Measurements from ENCODE around the gene TP63. TPM values are rescaled to one million over a fixed set of nuclear protein-coding genes. Genes with fewer than 3 reads are reported as not detected.

Gene TP63
- total RNA-seq, 4 donors from 2014 or later, result not detected

DNA sequence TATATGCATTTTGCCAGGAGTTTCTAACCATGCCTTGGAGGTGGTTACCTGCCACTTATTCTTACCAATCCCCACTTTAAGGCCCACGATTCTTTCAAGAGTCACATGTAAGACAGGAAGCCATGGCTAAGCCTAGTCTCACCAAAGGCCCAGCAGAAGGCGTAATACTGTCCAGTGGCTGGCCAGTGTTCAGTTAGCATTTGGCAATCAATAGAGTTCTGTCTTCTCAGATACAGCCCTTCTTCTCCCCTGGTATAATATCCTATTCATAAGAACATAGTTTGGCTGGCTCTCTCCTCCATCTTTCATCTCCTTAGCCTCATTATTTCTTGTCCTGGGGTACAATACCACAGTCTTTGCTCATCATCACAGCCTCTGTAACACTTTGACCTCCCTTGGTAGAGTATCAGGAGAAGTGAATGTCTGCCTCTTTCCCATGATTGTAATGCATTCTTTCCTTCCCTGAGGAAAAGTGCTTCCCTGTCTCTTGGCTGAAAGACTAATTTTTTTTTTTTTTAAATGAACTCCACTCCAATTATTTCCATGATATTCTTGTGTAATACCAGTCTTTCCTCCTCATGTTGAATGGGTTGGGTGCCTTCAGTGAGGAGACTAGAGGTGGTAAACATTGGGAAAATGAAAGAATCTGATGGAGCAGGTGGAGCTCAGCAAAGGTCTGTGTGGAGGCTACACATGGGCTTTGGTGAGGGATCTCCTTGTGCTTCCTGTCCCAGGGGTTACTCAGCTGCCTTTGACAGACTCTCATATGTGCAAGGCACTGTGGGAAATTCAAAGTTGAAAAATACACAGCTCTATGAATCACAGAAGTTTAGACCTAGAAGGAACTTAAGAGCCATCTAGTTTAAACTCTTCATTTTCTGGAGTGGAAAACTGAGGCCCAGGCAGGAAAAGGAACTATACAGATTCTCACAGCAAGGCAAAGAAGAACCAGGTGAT is 271.3 kb downstream of the TP63 start:
- no peak for DNase-seq
- H3K4me1 ChIP-seq, result peaks cover 0 to 27% (median 4%) of the 10 kb centered on the region in 4 donors
- H3K36me3 ChIP-seq, result no peaks in the 10 kb centered on the region
- H3K4me3 ChIP-seq, result no peak overlapping the region
- no peaks in the 10 kb centered on the region for H3K9me3 ChIP-seq
- H3K27ac ChIP-seq, result peak overlapping the region in 2 of 4 donors; percentile 54 to 68
- in situ Hi-C loops (cut with MboI; ENCODE audit: low pct_ligation_motif_present in 1 of 4, low pct_unique_long_range_greater_than_20kb in 1 of 4, low sequenced_read_pairs in 3 of 4), result no loop called here
- WGBS, 2 donors (ENCODE audit: low coverage in 1 of 2), result 78 to 94% methylated on average over 2 of the region's 2 CpGs
- no peaks in the 10 kb centered on the region for H3K27me3 ChIP-seq
- no peak for TF ChIP-seq EP300 (IDR thresholded peaks at IDR 0.05; ENCODE audit: low read depth)
- TF ChIP-seq, protein P1, sequence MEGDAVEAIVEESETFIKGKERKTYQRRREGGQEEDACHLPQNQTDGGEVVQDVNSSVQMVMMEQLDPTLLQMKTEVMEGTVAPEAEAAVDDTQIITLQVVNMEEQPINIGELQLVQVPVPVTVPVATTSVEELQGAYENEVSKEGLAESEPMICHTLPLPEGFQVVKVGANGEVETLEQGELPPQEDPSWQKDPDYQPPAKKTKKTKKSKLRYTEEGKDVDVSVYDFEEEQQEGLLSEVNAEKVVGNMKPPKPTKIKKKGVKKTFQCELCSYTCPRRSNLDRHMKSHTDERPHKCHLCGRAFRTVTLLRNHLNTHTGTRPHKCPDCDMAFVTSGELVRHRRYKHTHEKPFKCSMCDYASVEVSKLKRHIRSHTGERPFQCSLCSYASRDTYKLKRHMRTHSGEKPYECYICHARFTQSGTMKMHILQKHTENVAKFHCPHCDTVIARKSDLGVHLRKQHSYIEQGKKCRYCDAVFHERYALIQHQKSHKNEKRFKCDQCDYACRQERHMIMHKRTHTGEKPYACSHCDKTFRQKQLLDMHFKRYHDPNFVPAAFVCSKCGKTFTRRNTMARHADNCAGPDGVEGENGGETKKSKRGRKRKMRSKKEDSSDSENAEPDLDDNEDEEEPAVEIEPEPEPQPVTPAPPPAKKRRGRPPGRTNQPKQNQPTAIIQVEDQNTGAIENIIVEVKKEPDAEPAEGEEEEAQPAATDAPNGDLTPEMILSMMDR (IDR thresholded peaks at IDR 0.05), result no peak
- no peak for TF ChIP-seq POLR2AphosphoS5 (IDR thresholded peaks at IDR 0.05)
- no peak for TF ChIP-seq POLR2A (IDR thresholded peaks at IDR 0.05)
- intact Hi-C loops (cut with DNase I; ENCODE audit: low total_unique reads), result no loop called here

DNA sequence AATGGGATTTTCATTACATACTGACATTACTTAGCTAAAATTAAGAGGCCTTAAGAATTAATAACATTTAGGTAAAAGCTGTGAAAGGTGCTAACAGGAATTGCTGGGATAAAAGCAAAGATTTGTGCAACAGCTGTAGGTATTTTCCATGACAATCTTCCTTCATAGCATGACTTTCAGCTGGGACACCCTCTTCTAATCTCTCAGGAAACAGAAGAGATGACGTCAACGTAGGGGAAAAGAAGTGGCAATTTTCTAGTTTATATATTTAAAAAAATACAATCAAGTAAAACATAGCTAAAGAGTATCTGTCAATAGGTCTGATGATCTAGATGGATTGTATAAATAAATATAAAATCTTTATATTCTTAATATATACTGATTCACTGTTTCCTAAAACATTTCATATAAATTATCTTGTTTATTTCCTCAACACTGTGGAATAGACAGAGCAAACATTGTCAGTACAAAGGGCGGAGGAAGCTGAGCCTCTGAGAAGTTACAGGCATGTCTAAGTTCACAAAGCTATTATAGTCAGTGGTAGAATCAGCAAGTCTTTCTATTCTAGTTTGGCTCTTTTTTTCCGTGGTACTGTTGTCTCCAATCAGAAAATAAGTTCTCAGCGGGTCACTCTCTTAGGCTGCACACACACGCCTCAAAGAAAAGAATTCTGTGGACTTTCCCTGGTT is 272.5 kb downstream of the TP63 start:
- Histone ChIP-seq H3K36me3 (no peaks in the 10 kb centered on the region), H3K27me3 (no peaks in the 10 kb centered on the region), H3K9me3 (no peaks in the 10 kb centered on the region), H3K27ac (peak overlapping the region; percentile 2 to 68 (median 58)), H3K4me1 (peaks cover 0 to 27% (median 4%) of the 10 kb centered on the region in 4 donors), H3K4me3 (no peak overlapping the region)
- peak; percentile 26 for DNase-seq
- TF ChIP-seq EP300 (IDR thresholded peaks at IDR 0.05; ENCODE audit: low read depth) (no peak), POLR2AphosphoS5 (IDR thresholded peaks at IDR 0.05) (no peak), POLR2A (IDR thresholded peaks at IDR 0.05) (no peak)
- TF ChIP-seq, protein P1 (IDR thresholded peaks at IDR 0.05), result no peak
- intact Hi-C loops (cut with DNase I; ENCODE audit: low total_unique reads) (no loop called here), in situ Hi-C loops (cut with MboI; ENCODE audit: low pct_ligation_motif_present in 1 of 4, low pct_unique_long_range_greater_than_20kb in 1 of 4, low sequenced_read_pairs in 3 of 4) (no loop called here)
- WGBS, 2 donors (ENCODE audit: low coverage in 1 of 2), result 34 to 52% methylated on average over 6 of the region's 6 CpGs

DNA sequence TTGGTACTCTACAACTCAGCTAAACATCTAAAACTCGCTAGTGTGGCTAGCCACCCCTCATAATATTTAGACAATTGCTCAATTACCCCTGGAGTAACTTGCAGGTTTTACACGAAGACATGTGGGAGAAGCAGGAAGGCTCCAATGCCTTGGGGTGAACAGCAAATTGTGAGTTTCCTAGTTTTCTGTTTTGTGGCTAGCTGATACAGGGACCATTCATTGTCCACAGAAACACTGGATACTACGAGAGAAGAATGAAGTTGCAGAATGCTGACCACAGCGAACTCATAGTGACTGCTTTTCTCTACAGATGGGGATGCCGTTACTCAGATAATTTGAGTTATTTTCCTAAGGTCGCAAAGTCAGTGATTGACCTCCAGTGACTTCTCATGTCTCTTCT is 276.6 kb downstream of the TP63 start:
- in situ Hi-C loops (cut with MboI; ENCODE audit: low pct_ligation_motif_present in 1 of 4, low pct_unique_long_range_greater_than_20kb in 1 of 4, low sequenced_read_pairs in 3 of 4), result no loop called here
- TF ChIP-seq POLR2AphosphoS5 (IDR thresholded peaks at IDR 0.05) (no peak), EP300 (IDR thresholded peaks at IDR 0.05; ENCODE audit: low read depth) (no peak), POLR2A (IDR thresholded peaks at IDR 0.05) (no peak)
- TF ChIP-seq, protein P1 (IDR thresholded peaks at IDR 0.05), result no peak
- Histone ChIP-seq H3K36me3 (no peaks in the 10 kb centered on the region), H3K27me3 (no peaks in the 10 kb centered on the region), H3K4me1 (peaks cover 0 to 18% (median 4%) of the 10 kb centered on the region in 4 donors), H3K4me3 (no peak overlapping the region), H3K27ac (no peak overlapping the region), H3K9me3 (no peaks in the 10 kb centered on the region)
- DNase-seq, result no peak
- intact Hi-C loops (cut with DNase I; ENCODE audit: low total_unique reads), result no loop called here
- WGBS, 2 donors (ENCODE audit: low coverage in 1 of 2), result 80 to 94% methylated on average over 4 to 6 of the region's 6 CpGs

DNA sequence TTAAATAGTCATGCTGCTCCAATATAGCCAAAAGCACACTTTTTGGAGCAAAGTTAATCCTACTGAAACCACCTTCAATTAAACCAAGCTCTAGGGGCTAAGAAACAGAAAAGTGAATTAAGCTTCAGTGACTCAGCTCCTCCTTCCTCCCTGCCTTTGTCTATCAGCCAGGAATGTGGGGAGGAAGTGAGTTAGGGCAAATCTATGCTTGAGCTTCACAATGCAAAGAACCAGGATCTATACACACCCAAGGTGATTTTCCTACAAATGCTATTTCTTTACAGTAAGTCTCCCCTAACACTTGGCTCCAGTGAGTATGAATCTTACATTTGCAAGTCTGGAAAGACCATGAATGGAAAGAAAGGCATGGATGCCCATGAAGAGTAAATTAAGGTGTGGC is 277.5 kb downstream of the TP63 start:
- Histone ChIP-seq H3K27ac (no peak overlapping the region), H3K27me3 (no peaks in the 10 kb centered on the region), H3K4me3 (no peak overlapping the region), H3K4me1 (peaks cover 0 to 10% (median 3%) of the 10 kb centered on the region in 4 donors), H3K9me3 (no peaks in the 10 kb centered on the region), H3K36me3 (no peaks in the 10 kb centered on the region)
- intact Hi-C loops (cut with DNase I; ENCODE audit: low total_unique reads), result no loop called here
- TF ChIP-seq EP300 (IDR thresholded peaks at IDR 0.05; ENCODE audit: low read depth), result no peak
- TF ChIP-seq POLR2A (IDR thresholded peaks at IDR 0.05), result no peak
- no peak for TF ChIP-seq POLR2AphosphoS5 (IDR thresholded peaks at IDR 0.05)
- TF ChIP-seq, protein P1 (IDR thresholded peaks at IDR 0.05), result no peak
- no peak for DNase-seq
- in situ Hi-C loops (cut with MboI; ENCODE audit: low pct_ligation_motif_present in 1 of 4, low pct_unique_long_range_greater_than_20kb in 1 of 4, low sequenced_read_pairs in 3 of 4), result no loop called here
